Bronchial epithelial cell (primary cell): ENCODE data around the gene MALT1. TPM values are rescaled to one million over a fixed set of nuclear protein-coding genes. Genes with fewer than 3 reads are reported as not detected.

Experiments
- DNase-seq: peaks from one replicate; pipeline ENCODE4 v3.0.0-alpha.2; 2010; ENCODE audit warnings: low read depth
- FAIRE-seq: peaks from 2 replicates; lab custom pipeline; 2011; peaks lifted over from hg19 to GRCh38; lab: Jason Lieb, UNC
- H3K27me3 ChIP-seq: 2 replicates; pipeline ENCODE4 v1.5.1; 2011; ENCODE audit warnings: low read length; ENCODE audit not compliant: control insufficient read depth, insufficient read depth
- H3K36me3 ChIP-seq: 2 replicates; pipeline ENCODE4 v1.5.1; 2011; ENCODE audit warnings: low read length; ENCODE audit not compliant: control insufficient read depth, insufficient read depth
- H3K4me3 ChIP-seq: 2 replicates; pipeline ENCODE4 v1.5.1; 2011; ENCODE audit warnings: mild to moderate bottlenecking, low read depth, low read length, control low read depth
- total RNA-seq: library from RNA; depleted of rRNA; stranded (reverse); fragments of >200 nt; gene quantifications from 2 replicates; pipeline ENCODE4 v1.2.1, GENCODE V29; 2014
- TF ChIP-seq, protein P1 (sequence below): IDR thresholded peaks from 2 replicates; pipeline ENCODE4 v1.5.1; 2011; ENCODE audit warnings: mild to moderate bottlenecking, moderate library complexity, low read length, control low read depth, inconsistent platforms; ENCODE audit not compliant: insufficient read depth, severe bottlenecking

The MALT1 gene
- total RNA-seq, 1 donor from 2014 or later: 62.4 TPM

DNA sequence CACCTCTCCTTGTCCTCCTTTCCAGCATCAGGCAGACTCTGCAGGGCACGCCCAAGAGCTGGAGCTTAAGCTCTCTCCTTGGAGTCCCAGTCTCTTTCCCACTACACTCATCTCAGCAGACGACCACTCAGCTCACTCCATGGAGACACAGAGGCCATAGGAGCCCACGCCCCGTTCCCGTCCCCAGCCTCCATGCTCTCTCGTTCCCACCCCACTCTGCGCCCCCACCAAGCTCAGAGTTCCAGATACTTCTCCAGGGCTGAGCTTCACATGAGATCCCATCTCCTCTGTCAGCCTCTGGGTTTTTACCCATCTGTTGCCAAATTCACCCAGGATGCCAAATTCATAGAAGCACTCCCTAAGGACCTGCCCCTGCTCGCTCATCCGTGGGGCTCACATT is 87.3 kb downstream of the MALT1 start:
- no peak for FAIRE-seq
- Histone ChIP-seq H3K27me3 (peaks cover 2% of the 10 kb centered on the region), H3K36me3 (no peaks in the 10 kb centered on the region), H3K4me3 (no peak overlapping the region)
- DNase-seq: no peak
- TF ChIP-seq, protein P1, sequence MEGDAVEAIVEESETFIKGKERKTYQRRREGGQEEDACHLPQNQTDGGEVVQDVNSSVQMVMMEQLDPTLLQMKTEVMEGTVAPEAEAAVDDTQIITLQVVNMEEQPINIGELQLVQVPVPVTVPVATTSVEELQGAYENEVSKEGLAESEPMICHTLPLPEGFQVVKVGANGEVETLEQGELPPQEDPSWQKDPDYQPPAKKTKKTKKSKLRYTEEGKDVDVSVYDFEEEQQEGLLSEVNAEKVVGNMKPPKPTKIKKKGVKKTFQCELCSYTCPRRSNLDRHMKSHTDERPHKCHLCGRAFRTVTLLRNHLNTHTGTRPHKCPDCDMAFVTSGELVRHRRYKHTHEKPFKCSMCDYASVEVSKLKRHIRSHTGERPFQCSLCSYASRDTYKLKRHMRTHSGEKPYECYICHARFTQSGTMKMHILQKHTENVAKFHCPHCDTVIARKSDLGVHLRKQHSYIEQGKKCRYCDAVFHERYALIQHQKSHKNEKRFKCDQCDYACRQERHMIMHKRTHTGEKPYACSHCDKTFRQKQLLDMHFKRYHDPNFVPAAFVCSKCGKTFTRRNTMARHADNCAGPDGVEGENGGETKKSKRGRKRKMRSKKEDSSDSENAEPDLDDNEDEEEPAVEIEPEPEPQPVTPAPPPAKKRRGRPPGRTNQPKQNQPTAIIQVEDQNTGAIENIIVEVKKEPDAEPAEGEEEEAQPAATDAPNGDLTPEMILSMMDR: no peak

DNA sequence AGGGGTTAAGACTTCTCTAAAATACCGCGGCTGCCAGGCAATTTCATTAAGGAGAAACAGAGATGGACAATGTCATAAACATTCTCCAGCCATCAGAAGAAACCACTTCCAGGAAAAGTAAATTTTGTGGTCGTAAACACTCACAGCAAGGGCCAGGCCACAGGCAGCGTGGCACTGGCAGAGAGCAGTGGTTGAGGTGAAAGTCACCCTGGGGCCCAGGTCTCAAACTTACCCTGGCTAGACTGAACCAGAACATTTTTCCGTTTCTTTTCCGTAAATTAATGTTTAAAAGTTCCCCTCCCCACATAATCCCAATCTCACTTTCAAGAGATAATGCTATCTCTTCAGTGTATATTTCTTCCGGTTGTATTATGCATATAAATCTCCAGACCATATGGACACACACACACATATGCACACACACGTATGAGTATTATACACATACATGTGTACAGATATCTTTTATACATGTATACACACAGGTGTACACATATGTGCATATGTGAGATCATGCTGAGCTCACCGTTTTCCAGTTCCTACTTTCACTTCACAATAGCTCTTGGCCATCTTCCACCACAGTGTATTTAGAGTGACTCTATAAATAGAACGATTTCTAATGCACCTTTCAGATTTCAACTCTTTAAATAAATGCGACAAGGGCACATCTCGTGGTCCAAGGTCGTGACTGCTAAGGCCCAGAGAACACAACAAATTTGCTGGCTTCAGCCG is 90.1 kb downstream of the MALT1 start:
- no peak for DNase-seq
- TF ChIP-seq, protein P1: no peak
- H3K4me3 ChIP-seq: no peak overlapping the region
- no peak for FAIRE-seq
- no peaks in the 10 kb centered on the region for H3K36me3 ChIP-seq
- peaks cover 5% of the 10 kb centered on the region for H3K27me3 ChIP-seq

DNA sequence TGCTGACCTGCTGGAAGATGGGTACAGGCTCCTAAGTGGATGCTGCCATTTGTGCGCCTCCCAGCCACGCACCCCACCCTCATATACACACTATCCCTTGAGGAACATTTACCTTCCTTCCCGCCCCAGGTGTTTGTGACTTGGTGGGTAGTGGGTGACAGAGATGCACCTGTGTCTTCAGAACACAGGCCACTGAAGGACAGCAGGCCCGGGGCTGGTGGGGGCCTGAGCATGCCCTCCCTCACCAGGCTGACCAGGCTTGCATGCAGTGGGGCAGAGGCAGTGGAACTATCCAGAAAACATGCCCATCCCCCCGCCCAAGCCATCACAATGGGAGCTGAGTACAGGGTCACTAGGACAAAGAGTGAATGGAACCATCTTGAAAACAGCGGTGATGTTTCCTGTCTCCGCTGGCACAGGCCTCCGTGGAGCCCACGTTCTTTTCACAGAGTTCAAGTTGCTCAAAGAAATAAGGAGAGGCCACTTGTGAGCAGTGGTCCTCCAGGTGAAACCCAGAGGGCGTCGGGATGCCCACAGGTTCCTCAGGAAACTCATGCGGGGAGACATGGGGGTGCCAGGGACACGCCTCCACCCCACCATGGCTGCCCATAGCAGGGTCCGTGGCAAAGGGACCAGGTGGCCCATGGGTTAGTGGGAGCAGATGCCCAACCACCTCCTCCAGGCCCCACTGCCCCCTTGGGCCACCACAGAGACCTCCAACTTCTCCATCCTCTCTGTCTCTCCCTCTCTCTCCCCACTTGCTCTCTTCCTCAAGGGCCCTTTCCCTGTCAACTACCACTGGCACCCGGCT is 90.9 kb downstream of the MALT1 start:
- no peak for FAIRE-seq
- Histone ChIP-seq H3K36me3 (no peaks in the 10 kb centered on the region), H3K4me3 (no peak overlapping the region), H3K27me3 (peaks cover 5% of the 10 kb centered on the region)
- DNase-seq: no peak
- TF ChIP-seq, protein P1: no peak

DNA sequence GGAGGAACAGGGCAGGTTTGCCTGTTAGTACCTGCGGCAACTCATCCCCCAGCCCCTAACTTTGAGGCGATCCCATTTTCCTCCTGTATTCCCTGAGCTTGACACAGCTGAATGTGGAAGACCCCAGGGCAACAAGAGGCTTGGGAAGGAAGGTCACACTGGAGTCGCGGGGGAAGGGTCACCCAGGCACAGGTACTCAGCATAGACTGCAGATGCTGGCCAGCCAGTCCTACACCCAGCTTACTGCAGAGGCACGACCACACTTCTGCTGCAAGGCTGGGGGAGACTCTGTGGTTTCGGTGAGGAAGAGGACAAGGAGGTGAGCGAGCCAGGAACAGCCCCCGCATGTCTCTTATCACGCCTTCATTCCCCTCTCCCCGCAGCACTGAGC is 91.5 kb downstream of the MALT1 start:
- Histone ChIP-seq H3K4me3 (no peak overlapping the region), H3K36me3 (no peaks in the 10 kb centered on the region), H3K27me3 (peaks cover 5% of the 10 kb centered on the region)
- FAIRE-seq (no peak), DNase-seq (no peak)
- TF ChIP-seq, protein P1: no peak

DNA sequence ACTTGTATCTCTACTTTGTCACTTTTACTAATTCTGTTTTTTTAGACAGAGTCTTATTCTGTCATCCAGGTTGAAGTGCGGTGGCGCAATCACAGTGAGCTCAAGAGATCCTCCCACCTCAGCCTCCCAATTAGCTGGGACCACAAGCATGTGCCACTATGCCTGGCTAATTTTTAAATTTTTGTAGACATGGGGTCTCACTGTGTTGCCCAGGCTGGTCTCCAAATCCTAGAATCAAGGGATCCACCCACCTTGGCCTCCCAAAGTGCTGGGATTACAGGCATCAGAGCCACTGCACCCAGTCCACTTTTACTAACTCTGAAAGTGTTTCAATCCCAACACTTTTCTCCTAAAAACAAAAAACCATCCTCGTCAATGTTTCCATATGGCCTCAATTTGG is 94.9 kb downstream of the MALT1 start:
- Histone ChIP-seq H3K4me3 (no peak overlapping the region), H3K27me3 (peaks cover 4% of the 10 kb centered on the region), H3K36me3 (no peaks in the 10 kb centered on the region)
- FAIRE-seq: no peak
- no peak for DNase-seq
- TF ChIP-seq, protein P1: no peak
